Heart left ventricle (tissue), 16 donors: ENCODE results near the gene TAS1R3. TPM values are rescaled to one million over a fixed set of nuclear protein-coding genes. Genes with fewer than 3 reads are reported as not detected.
A peak's percentile ranks its signal among the peaks of the same experiment; 100 is the strongest.

Experiments used
- ATAC-seq, 4 donors: fragments of 200-7000 bp; cut with Tn5 transposase; one replicate each; pipeline ENCODE4 v1.9.1; 2020 to 2022; ENCODE audit warnings: moderate library complexity in 4 of 4, mild to moderate bottlenecking in 3 of 4, moderate number of reproducible peaks in 1 of 4
- DNase-seq, 5 donors: peaks; one replicate each; pipeline ENCODE4 v3.0.0-alpha.2; 2020
- H3K27ac ChIP-seq, 12 donors: fragments of 200-600 bp; sonication (generic) in 4 of 12; one replicate each; pipeline versions ENCODE4 v1.5.0 to v1.8.0; 2016 to 2022; ENCODE audit warnings: mild to moderate bottlenecking in 2 of 12
- H3K27me3 ChIP-seq, 9 donors: fragments of 200-600 bp; sonication (generic) in 2 of 9; one replicate each; pipeline versions ENCODE4 v1.5.1 to v1.8.0; 2016 to 2022; ENCODE audit warnings: mild to moderate bottlenecking in 3 of 9
- H3K36me3 ChIP-seq, 9 donors: fragments of 200-600 bp; sonication (generic) in 2 of 9; one replicate each; pipeline versions ENCODE4 v1.5.0 to v1.8.0; 2018 to 2022; ENCODE audit warnings: mild to moderate bottlenecking in 2 of 9
- H3K4me1 ChIP-seq, 12 donors: fragments of 200-600 bp; sonication (generic) in 4 of 12; one replicate each; pipeline versions ENCODE4 v1.5.0 to v1.8.0; 2016 to 2022; ENCODE audit warnings: mild to moderate bottlenecking in 3 of 12
- H3K4me3 ChIP-seq, 12 donors: fragments of 200-600 bp; sonication (generic) in 4 of 12; one replicate each; pipeline versions ENCODE4 v1.5.0 to v1.8.0; 2017 to 2022; ENCODE audit warnings: mild to moderate bottlenecking in 9 of 12, moderate library complexity in 4 of 12
- H3K9me3 ChIP-seq, 12 donors: fragments of 200-600 bp; sonication (generic) in 4 of 12; one replicate each; pipeline versions ENCODE4 v1.5.0 to v1.8.0; 2016 to 2022; ENCODE audit warnings: mild to moderate bottlenecking in 1 of 12
- CTCF ChIP-seq, 12 donors: fragments of 200-600 bp; sonication (generic) in 4 of 12; IDR thresholded peaks; one replicate each; pipeline versions ENCODE4 v1.5.0 to v1.8.0; 2018 to 2022; ENCODE audit warnings: antibody characterized with exemption in 12 of 12, mild to moderate bottlenecking in 5 of 12
- POLR2A ChIP-seq, 2 donors: fragments of 450-650 bp; IDR thresholded peaks; one replicate each; pipeline ENCODE4 v1.6.1; 2017; ENCODE audit warnings: antibody characterized with exemption in 2 of 2, mild to moderate bottlenecking in 2 of 2, moderate library complexity in 2 of 2
- WGBS, 4 donors: extraction: QIAGEN DNeasy Blood & Tissue Kit in 2 of 4; methylation state at CpG; one replicate each; pipeline versions ENCODE4 v1.1.5 to v1.1.7; 2013 to 2018; 5-methylcytosine and 5-hydroxymethylcytosine counted together
- intact Hi-C, 10 donors: fragments of 100-400 bp; cut with DNase I; formaldehyde crosslinking; loops; one replicate each; pipeline versions ENCODE4 v1.11.1 to v1.14.2; 2022
- polyA plus RNA-seq, 2 donors: library from polyadenylated mRNA; stranded (reverse); fragments of 200-250 nt; gene quantifications; one replicate each; pipeline ENCODE4 v1.2.3, GENCODE V29; 2013
- total RNA-seq, 9 donors: library from RNA; depleted of rRNA in 2 of 9; stranded (reverse); fragments of >200 nt in 2 of 9; fragmentation: NEBNext Ultra II Directional in 3 of 9; extraction: Animal tissue kit (Norgen Biotek cat#: 25700) in 3 of 9; gene quantifications; one replicate each; pipeline versions ENCODE4 v1.1.0 to v1.2.4, GENCODE V29; 2016 to 2023
- donor health status: ischemic (EF 13 %, LVEDD 7.1; RV severe dilation, severe dysfunction).
- donor health status: healthy with polysubstance abuse.
- donor health status: DM: no; HTN: yes; CAD: no.
- donor health status: DM: no; HTN: no; CAD: no.
- donor health status: ischemic (EF 25% LVEDD 6.9; RV normal size, moderate dysfunction).
- donor health status: ischemic (EF 25% LVEDD 5.7; RV mildly dilated, moderate dysfunction).
- donor health status: healthy.
- donor health status: DM: yes; HTN: yes; CAD: no.
- donor health status: ischemic (EF 35%, LVEDD 5.7; RV mildly dilated, moderate dysfunction).
- donor health status: nonischemic (EF 11% LVEDD 7.7; RV severe dilation, severe dysfunction).
- donor health status: DM: yes; HTN: yes; CAD: no.
- donor health status: PGD.
- donor health status: ischemic (EF 29% LVEDD 5.4; RV normal size, mild dysfunction).
- donor health status: nonischemic (EF 23%, LVEDD 6.1; RV moderate dilation, normal function).

Gene TAS1R3
- total and polyA plus RNA-seq, 11 donors: 0.21 to 1.3 (median 0.38) TPM

GRCh38 chr1:1354271-1355247 lies 23.5 kb downstream of the TAS1R3 start:
- H3K4me3 ChIP-seq: peak overlapping the region in 7 of 12 donors; percentile 5 to 80 (median 38)
- TF ChIP-seq CTCF (IDR thresholded peaks at IDR 0.05) (no peak), POLR2A (IDR thresholded peaks at IDR 0.05) (no peak)

GRCh38 chr1:1355416-1355815 lies 24.3 kb downstream of the TAS1R3 start:
- Histone ChIP-seq H3K36me3 (peaks cover 0 to 24% (median 0%) of the 10 kb centered on the region in 9 donors), H3K27me3 (peaks cover 4 to 58% (median 22%) of the 10 kb centered on the region in 9 donors), H3K27ac (peak overlapping the region in 5 of 12 donors; percentile 34 to 91 (median 38)), H3K4me3 (peak overlapping the region in 11 of 12 donors; percentile 11 to 80 (median 38)), H3K4me1 (peaks cover 0 to 58% (median 37%) of the 10 kb centered on the region in 12 donors), H3K9me3 (no peaks in the 10 kb centered on the region)
- no peak for ATAC-seq
- TF ChIP-seq CTCF (IDR thresholded peaks at IDR 0.05) (no peak), POLR2A (IDR thresholded peaks at IDR 0.05) (no peak)
- WGBS, 4 donors: 0 to 3% (median 2%) methylated on average over 12 to 52 of the region's 52 CpGs
- DNase-seq: peak in 1 of 5 donors; percentile 62
- intact Hi-C loops: no loop called here

More at GRCh38 chr1:1354271-1355247, 23.5 kb downstream of the TAS1R3 start:
- peaks cover 4 to 58% (median 22%) of the 10 kb centered on the region in 9 donors for H3K27me3 ChIP-seq
- DNase-seq: peak in 1 of 5 donors; percentile 29
- H3K9me3 ChIP-seq: no peaks in the 10 kb centered on the region
- peak overlapping the region in 4 of 12 donors; percentile 34 to 91 (median 44) for H3K27ac ChIP-seq
- no peak for ATAC-seq
- peaks cover 0 to 24% (median 0%) of the 10 kb centered on the region in 9 donors for H3K36me3 ChIP-seq
- intact Hi-C loops: no loop called here
- H3K4me1 ChIP-seq: peaks cover 0 to 55% (median 36%) of the 10 kb centered on the region in 12 donors
- WGBS, 4 donors: 23 to 47% (median 32%) methylated on average over 23 to 116 of the region's 116 CpGs

- intact Hi-C loops: no loop called here
- ATAC-seq: no peak
- peaks cover 0 to 24% (median 0%) of the 10 kb centered on the region in 9 donors for H3K36me3 ChIP-seq
- peak overlapping the region in 7 of 12 donors; percentile 38 to 91 (median 86) for H3K27ac ChIP-seq
- TF ChIP-seq CTCF (IDR thresholded peaks at IDR 0.05) (no peak), POLR2A (IDR thresholded peaks at IDR 0.05) (no peak)
- WGBS, 4 donors: 38 to 65% (median 54%) methylated on average over 6 to 8 of the region's 8 CpGs
- peak in 1 of 5 donors; percentile 24 for DNase-seq
- peak overlapping the region; percentile 14 to 81 (median 54) for H3K4me3 ChIP-seq
- H3K4me1 ChIP-seq: peaks cover 0 to 65% (median 40%) of the 10 kb centered on the region in 12 donors
- no peaks in the 10 kb centered on the region for H3K9me3 ChIP-seq
- peaks cover 4 to 58% (median 23%) of the 10 kb centered on the region in 9 donors for H3K27me3 ChIP-seq
Observed at GRCh38 chr1:1356166-1356795, 25.2 kb downstream of the TAS1R3 start.
